GM23338 (cell line): ENCODE measurements around the gene SORT1.

ENCODE experiments used
- EZH2 ChIP-seq: fragments of 200-600 bp; sonication (generic); IDR thresholded peaks from one replicate; pipeline ENCODE4 v1.8.0; 2017; ENCODE audit warnings: antibody characterized with exemption, mild to moderate bottlenecking, low read depth; ENCODE audit not compliant: unreplicated experiment
- EZH2phosphoT487 ChIP-seq: fragments of 200-600 bp; sonication (generic); IDR thresholded peaks from one replicate; pipeline ENCODE4 v1.8.1; 2018; ENCODE audit warnings: antibody characterized with exemption; ENCODE audit not compliant: unreplicated experiment
- ZNF114 ChIP-seq: fragments of 250-450 bp; sonication (Bioruptor Pico); IDR thresholded peaks from 2 replicates; pipeline ENCODE4 v1.5.0; 2020; ENCODE audit warnings: mild to moderate bottlenecking, moderate library complexity
- TF ChIP-seq, protein P1 (sequence below), 2 experiments: fragments of 200-600 bp in 1 of 2; sonication (generic) in 1 of 2; conservative IDR thresholded peaks; 2 replicates each; pipeline versions ENCODE4 v1.5.1 to v1.6.1; 2016 to 2017; ENCODE audit warnings: antibody characterized with exemption in 2 of 2, low read depth in 2 of 2, mild to moderate bottlenecking in 2 of 2, moderate library complexity in 1 of 2

- TF ChIP-seq, protein P1, sequence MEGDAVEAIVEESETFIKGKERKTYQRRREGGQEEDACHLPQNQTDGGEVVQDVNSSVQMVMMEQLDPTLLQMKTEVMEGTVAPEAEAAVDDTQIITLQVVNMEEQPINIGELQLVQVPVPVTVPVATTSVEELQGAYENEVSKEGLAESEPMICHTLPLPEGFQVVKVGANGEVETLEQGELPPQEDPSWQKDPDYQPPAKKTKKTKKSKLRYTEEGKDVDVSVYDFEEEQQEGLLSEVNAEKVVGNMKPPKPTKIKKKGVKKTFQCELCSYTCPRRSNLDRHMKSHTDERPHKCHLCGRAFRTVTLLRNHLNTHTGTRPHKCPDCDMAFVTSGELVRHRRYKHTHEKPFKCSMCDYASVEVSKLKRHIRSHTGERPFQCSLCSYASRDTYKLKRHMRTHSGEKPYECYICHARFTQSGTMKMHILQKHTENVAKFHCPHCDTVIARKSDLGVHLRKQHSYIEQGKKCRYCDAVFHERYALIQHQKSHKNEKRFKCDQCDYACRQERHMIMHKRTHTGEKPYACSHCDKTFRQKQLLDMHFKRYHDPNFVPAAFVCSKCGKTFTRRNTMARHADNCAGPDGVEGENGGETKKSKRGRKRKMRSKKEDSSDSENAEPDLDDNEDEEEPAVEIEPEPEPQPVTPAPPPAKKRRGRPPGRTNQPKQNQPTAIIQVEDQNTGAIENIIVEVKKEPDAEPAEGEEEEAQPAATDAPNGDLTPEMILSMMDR (conservative IDR thresholded peaks at IDR 0.05; ENCODE audit: low read depth in 2 of 2) = no peak
- TF ChIP-seq EZH2phosphoT487 (no peak), EZH2 (no peak), ZNF114 (CRISPR knock-in tag) (no peak)
Measured at GRCh38 chr1:109259674-109260557, 137.8 kb downstream of the SORT1 start.
